Tibial nerve (tissue), 4 donors: ENCODE measurements around the gene TMEM53.

Source experiments
- EP300 ChIP-seq, 2 donors: sonication (generic); formaldehyde crosslinking; IDR thresholded peaks; one replicate each; pipeline ENCODE4 v1.6.1; 2017; ENCODE audit warnings: antibody characterized with exemption in 2 of 2, mild to moderate bottlenecking in 1 of 2
- POLR2A ChIP-seq, 2 donors: fragments of 450-650 bp; IDR thresholded peaks; one replicate each; pipeline ENCODE4 v1.6.1; 2017; ENCODE audit warnings: antibody characterized with exemption in 2 of 2, mild to moderate bottlenecking in 2 of 2, moderate library complexity in 2 of 2
- TF ChIP-seq, protein P1 (sequence below), 5 experiments: fragments of 200-600 bp in 3 of 5; fragments of 450-650 bp in 2 of 5; sonication (generic) in 3 of 5; IDR thresholded peaks; one replicate each; pipeline ENCODE4 v1.5.1; 2016 to 2019; ENCODE audit warnings: antibody characterized with exemption in 5 of 5, mild to moderate bottlenecking in 3 of 5, moderate library complexity in 2 of 5

DNA sequence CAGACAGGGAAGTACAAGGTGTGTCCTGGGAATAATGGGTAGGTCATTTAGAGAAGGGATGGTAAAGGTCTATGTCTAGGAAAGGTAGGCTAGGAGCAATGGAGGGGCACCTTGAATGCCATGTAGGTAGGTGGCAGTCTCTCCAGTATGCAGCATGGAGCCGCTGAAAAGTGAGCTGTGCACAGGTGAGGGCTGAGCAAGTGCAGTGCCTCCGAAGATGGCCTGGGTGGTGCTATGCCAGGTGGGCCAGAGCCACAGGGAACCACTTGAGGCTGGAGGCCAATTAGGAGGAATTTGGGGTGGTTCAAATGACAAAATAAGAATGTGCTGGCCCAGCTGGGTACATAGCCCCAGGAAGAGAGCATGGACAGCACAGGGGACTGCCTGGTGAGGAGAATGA is 31.7 kb upstream of the TMEM53 start:
- TF ChIP-seq, protein P1, sequence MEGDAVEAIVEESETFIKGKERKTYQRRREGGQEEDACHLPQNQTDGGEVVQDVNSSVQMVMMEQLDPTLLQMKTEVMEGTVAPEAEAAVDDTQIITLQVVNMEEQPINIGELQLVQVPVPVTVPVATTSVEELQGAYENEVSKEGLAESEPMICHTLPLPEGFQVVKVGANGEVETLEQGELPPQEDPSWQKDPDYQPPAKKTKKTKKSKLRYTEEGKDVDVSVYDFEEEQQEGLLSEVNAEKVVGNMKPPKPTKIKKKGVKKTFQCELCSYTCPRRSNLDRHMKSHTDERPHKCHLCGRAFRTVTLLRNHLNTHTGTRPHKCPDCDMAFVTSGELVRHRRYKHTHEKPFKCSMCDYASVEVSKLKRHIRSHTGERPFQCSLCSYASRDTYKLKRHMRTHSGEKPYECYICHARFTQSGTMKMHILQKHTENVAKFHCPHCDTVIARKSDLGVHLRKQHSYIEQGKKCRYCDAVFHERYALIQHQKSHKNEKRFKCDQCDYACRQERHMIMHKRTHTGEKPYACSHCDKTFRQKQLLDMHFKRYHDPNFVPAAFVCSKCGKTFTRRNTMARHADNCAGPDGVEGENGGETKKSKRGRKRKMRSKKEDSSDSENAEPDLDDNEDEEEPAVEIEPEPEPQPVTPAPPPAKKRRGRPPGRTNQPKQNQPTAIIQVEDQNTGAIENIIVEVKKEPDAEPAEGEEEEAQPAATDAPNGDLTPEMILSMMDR (IDR thresholded peaks at IDR 0.05): no peak
- no peak for TF ChIP-seq EP300 (IDR thresholded peaks at IDR 0.05)
- TF ChIP-seq POLR2A (IDR thresholded peaks at IDR 0.05): no peak
